ENCODE data around the gene IL22RA2. TPM values are rescaled to one million over a fixed set of nuclear protein-coding genes. Genes with fewer than 3 reads are reported as not detected.

Gene IL22RA2
- total RNA-seq, 4 donors from 2014 or later, result 0.08 to 0.30 (median 0.22) TPM; not detected in 1

DNA sequence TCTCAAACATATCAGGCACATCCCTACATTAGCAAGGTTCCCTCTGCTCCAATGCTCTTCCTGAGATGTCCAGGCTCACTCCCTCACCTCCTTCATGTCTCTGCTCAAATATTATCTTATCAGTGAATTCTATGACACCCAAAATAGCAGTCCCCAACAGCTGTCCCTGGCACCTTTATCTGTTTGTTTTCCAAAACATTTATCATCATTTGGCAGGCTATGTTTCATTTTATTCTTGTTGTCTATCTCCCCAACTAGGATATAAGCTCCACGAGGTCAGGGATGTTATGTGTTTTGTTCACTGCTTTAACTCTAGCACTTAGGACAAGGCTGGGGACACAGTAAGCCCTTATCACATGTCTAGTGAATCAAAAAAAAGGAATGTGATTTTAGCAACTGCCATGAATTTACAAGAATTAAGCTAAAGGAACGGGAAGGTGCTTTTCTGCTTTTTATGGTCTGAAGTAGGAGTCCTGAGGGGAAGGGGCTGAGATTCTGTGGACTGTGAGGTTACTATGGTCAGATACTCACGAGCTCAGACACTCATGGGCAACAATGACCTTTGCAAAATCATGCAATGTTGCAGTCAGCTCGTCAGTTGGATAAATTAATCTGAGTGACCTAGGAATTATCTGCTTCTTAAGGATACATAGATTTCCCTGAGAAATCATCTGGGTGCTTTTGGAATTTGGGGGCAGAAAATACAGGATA, 1.9 kb upstream of the IL22RA2 start:
- intact Hi-C loops (cut with DNase I; ENCODE audit: low total_unique reads), result no loop called here
- 54 to 58% methylated on average over 4 of the region's 4 CpGs for WGBS, 2 donors
- TF ChIP-seq POLR2A (IDR thresholded peaks at IDR 0.05), result no peak
- TF ChIP-seq, protein P1, sequence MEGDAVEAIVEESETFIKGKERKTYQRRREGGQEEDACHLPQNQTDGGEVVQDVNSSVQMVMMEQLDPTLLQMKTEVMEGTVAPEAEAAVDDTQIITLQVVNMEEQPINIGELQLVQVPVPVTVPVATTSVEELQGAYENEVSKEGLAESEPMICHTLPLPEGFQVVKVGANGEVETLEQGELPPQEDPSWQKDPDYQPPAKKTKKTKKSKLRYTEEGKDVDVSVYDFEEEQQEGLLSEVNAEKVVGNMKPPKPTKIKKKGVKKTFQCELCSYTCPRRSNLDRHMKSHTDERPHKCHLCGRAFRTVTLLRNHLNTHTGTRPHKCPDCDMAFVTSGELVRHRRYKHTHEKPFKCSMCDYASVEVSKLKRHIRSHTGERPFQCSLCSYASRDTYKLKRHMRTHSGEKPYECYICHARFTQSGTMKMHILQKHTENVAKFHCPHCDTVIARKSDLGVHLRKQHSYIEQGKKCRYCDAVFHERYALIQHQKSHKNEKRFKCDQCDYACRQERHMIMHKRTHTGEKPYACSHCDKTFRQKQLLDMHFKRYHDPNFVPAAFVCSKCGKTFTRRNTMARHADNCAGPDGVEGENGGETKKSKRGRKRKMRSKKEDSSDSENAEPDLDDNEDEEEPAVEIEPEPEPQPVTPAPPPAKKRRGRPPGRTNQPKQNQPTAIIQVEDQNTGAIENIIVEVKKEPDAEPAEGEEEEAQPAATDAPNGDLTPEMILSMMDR (IDR thresholded peaks at IDR 0.05), result no peak
- no peak for DNase-seq (ENCODE audit: low spot score in 2 of 2)
- no peak overlapping the region for H3K4me3 ChIP-seq (ENCODE audit: low read depth, poor library complexity, severe bottlenecking)

DNA sequence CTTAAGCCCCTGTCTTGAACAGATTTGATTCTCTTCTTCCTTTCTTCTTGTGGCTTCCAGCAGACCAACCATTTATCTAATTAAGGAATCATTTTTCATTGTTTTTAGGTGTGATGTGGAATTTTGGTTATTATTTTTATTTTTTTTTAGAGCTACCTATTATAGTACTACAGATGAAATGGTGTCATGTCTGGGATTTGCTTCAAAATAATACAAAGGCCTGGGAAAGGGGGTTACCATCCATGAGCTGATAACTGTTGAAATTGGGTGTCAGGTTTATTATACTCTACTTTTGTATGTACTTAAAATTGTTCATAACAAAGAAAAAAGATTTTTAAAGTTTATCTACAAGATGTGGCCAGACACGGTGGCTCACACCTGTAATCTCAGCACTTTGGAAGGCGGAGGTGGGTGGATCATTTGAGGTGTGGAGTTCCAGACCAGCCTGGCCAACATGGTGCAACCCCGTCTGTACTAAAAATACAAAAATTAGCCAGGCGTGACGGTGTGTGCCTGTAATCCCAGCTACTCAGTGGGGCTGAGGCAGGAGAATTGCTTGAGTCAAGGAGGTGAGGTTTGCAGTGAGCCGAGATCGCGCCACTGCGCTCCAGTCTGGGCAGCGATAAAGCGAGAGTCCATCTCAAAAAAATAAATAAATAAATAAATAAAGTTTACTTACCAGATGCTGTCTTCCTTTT, 561 bp downstream of the IL22RA2 start:
- no peak overlapping the region for H3K4me3 ChIP-seq (ENCODE audit: low read depth, poor library complexity, severe bottlenecking)
- WGBS, 2 donors, result 84 to 89% methylated on average over 11 of the region's 11 CpGs
- no peak for DNase-seq (ENCODE audit: low spot score in 2 of 2)
- intact Hi-C loops (cut with DNase I; ENCODE audit: low total_unique reads), result no loop called here
- TF ChIP-seq, protein P1 (IDR thresholded peaks at IDR 0.05), result no peak
- TF ChIP-seq POLR2A (IDR thresholded peaks at IDR 0.05), result no peak

DNA sequence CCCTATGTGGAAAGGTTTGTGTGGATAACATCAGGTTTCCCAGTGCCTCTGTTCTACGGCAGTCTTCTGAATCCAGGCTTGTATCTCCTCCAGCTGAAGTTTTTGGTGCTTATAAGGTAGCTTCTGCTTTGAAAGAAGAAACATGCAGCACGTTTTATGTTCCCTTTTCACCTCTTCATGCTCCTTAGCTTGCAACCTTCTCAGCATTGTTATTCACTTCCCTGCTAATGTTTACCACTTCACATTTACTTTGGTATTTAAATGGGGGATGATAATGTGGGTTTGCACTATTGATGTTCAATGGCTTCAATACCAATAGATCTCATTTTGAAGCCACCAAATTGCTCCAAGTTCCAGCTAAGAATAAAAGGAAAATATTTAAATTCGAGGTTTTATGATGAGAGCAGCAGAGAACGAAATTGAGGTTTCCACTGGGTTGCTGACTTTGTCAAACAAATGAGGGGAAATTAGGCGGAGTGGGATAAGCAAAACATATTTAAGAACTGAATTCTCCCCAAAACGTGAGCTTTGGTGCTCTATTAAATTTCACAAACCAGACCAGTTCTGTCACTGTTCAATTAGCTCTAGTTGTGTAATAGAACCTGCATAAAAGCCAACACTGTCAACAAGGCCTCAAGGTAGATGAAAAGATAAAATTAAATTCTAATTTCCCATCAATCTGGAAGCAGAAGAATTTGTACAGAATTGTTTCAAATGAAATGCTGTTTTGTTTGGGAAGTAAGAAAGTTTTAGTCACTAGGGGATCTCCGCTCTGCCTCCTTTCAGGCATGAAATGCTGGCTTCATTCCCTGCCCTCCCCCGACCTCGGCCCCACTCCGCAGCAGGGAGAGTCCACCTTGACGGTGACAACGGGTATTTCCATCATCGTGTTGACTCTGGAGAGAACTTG, 1.4 kb downstream of the IL22RA2 start:
- WGBS, 2 donors, result 43 to 49% methylated on average over 13 of the region's 13 CpGs
- no peak for DNase-seq (ENCODE audit: low spot score in 2 of 2)
- no peak overlapping the region for H3K4me3 ChIP-seq (ENCODE audit: low read depth, poor library complexity, severe bottlenecking)
- intact Hi-C loops (cut with DNase I; ENCODE audit: low total_unique reads), result no loop called here
- TF ChIP-seq, protein P1 (IDR thresholded peaks at IDR 0.05), result no peak
- no peak for TF ChIP-seq POLR2A (IDR thresholded peaks at IDR 0.05)

DNA sequence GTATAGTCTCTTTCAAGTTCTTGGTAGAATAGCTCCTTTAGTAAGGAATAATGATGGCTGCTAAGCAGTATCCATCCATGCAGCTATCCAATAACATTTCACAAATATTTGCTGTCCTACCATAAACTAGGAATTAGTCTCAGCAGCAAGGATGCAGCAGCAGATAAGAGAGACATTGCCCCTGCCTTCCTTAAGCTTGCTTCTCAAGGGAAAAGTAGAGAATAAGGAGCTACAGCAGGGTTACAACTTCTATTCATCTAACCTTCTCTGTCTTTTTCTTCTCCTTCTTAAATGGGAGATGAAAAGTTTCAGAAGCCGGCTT, 2.4 kb downstream of the IL22RA2 start:
- intact Hi-C loops (cut with DNase I; ENCODE audit: low total_unique reads), result no loop called here
- no peak for TF ChIP-seq POLR2A (IDR thresholded peaks at IDR 0.05)
- TF ChIP-seq, protein P1 (IDR thresholded peaks at IDR 0.05), result no peak
- 85 to 98% methylated on average over 1 of the region's 1 CpG for WGBS, 2 donors
- DNase-seq (ENCODE audit: low spot score in 2 of 2), result no peak
- no peak overlapping the region for H3K4me3 ChIP-seq (ENCODE audit: low read depth, poor library complexity, severe bottlenecking)

DNA sequence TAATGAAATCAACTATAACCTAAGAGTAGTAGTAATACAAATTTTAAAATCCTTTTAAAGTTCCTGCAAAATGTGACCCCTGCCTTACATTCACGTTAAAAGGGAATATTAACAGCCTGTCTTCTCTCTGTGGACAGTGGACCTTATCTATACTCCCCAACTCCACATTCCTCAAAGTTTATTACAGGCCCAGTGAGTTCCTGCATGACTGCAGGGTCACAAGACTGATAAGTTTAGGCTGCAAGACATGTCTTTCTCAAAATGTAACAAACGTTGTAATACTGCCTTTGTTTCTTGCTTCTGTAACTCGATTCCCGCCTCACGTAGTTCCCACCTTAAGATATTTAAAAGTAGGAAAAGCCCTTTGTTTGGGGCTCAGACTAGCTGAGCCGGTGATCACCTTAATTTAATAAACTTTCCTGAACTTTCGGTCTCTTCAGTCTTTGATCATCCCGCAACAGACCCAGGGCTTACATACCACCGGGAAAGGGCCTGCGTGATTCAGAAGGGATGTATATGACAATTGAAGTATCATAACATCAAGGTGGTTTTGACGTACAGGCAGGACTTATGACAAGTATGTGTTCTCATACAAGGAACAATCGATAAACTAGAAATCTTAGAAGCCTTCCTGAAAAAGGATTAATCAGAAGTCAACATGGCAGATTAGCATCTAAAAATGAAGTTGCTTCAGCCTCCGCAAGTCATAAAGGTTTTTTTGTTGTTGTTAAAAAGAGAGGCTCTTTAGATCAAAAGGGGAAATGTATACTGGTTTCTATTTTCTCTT, 3.0 kb downstream of the IL22RA2 start:
- no peak overlapping the region for H3K4me3 ChIP-seq (ENCODE audit: low read depth, poor library complexity, severe bottlenecking)
- intact Hi-C loops (cut with DNase I; ENCODE audit: low total_unique reads), result no loop called here
- TF ChIP-seq, protein P1 (IDR thresholded peaks at IDR 0.05), result no peak
- DNase-seq (ENCODE audit: low spot score in 2 of 2), result no peak
- WGBS, 2 donors, result 91 to 92% methylated on average over 13 of the region's 13 CpGs
